SK-N-SH treated with all-trans-retinoic acid at 6 μM for 48 hours (cell line): ENCODE measurements around the gene FIGNL2.

Experiments
- ATAC-seq: fragments of 200-7000 bp; cut with Tn5 transposase; 3 replicates; pipeline ENCODE4 v1.9.1; 2020; ENCODE audit warnings: mild to moderate bottlenecking, moderate library complexity
- BACH2 ChIP-seq: fragments of 250-450 bp; sonication (Bioruptor Pico); IDR thresholded peaks from 2 replicates; pipeline ENCODE4 v1.9.0; 2021; ENCODE audit warnings: mild to moderate bottlenecking, borderline replicate concordance
- CSDC2 ChIP-seq: fragments of 250-450 bp; sonication (Bioruptor Pico); IDR thresholded peaks from 2 replicates; pipeline ENCODE4 v1.5.0; 2020; ENCODE audit warnings: mild to moderate bottlenecking, moderate library complexity
- ESRRG ChIP-seq: fragments of 250-450 bp; sonication (Bioruptor Pico); IDR thresholded peaks from 2 replicates; pipeline ENCODE4 v1.6.1; 2021; ENCODE audit warnings: mild to moderate bottlenecking
- GLIS3 ChIP-seq: fragments of 250-450 bp; sonication (Bioruptor Pico); IDR thresholded peaks from 2 replicates; pipeline ENCODE4 v1.5.0; 2020; ENCODE audit warnings: mild to moderate bottlenecking, moderate library complexity
- ISL1 ChIP-seq: fragments of 250-450 bp; sonication (Bioruptor Pico); IDR thresholded peaks from 2 replicates; pipeline ENCODE4 v2.1.2; 2022; ENCODE audit warnings: mild to moderate bottlenecking, moderate library complexity
- OSR1 ChIP-seq: fragments of 250-450 bp; sonication (Bioruptor Pico); IDR thresholded peaks from 2 replicates; pipeline ENCODE4 v1.8.0; 2022; ENCODE audit warnings: moderate library complexity, mild to moderate bottlenecking, inconsistent platforms
- PATZ1 ChIP-seq: fragments of 250-450 bp; sonication (Bioruptor Pico); IDR thresholded peaks from 2 replicates; pipeline ENCODE4 v1.8.0; 2020; ENCODE audit warnings: mild to moderate bottlenecking, moderate library complexity, borderline replicate concordance
- POU6F1 ChIP-seq: fragments of 250-450 bp; sonication (Bioruptor Pico); IDR thresholded peaks from 2 replicates; pipeline ENCODE4 v1.8.0; 2021; ENCODE audit warnings: low read depth, mild to moderate bottlenecking, moderate library complexity, borderline replicate concordance
- PPARA ChIP-seq: fragments of 250-450 bp; sonication (Bioruptor Pico); IDR thresholded peaks from 2 replicates; pipeline ENCODE4 v1.5.0; 2020; ENCODE audit warnings: mild to moderate bottlenecking, borderline replicate concordance
- RARB ChIP-seq: fragments of 250-450 bp; sonication (Bioruptor Pico); IDR thresholded peaks from 2 replicates; pipeline ENCODE4 v1.8.0; 2021; ENCODE audit warnings: mild to moderate bottlenecking, moderate library complexity
- SNAI2 ChIP-seq: fragments of 250-450 bp; sonication (Bioruptor Pico); IDR thresholded peaks from 2 replicates; pipeline ENCODE4 v1.5.0; 2020; ENCODE audit warnings: mild to moderate bottlenecking, moderate library complexity
- TOX ChIP-seq: fragments of 250-450 bp; sonication (Bioruptor Pico); IDR thresholded peaks from 2 replicates; pipeline ENCODE4 v1.8.0; 2021; ENCODE audit warnings: mild to moderate bottlenecking, moderate library complexity, borderline replicate concordance
- TSHZ2 ChIP-seq: fragments of 250-450 bp; sonication (Bioruptor Pico); IDR thresholded peaks from 2 replicates; pipeline ENCODE4 v1.5.0; 2020; ENCODE audit warnings: mild to moderate bottlenecking, moderate library complexity
- ZC3H10 ChIP-seq: fragments of 250-450 bp; sonication (Bioruptor Pico); IDR thresholded peaks from 2 replicates; pipeline ENCODE4 v1.5.1; 2021; ENCODE audit warnings: mild to moderate bottlenecking, moderate library complexity
- ZFP3 ChIP-seq: fragments of 250-450 bp; sonication (Bioruptor Pico); IDR thresholded peaks from 2 replicates; pipeline ENCODE4 v1.5.0; 2020; ENCODE audit warnings: mild to moderate bottlenecking, moderate library complexity
- ZFP30 ChIP-seq: fragments of 450-650 bp; formaldehyde crosslinking; IDR thresholded peaks from 2 replicates; pipeline ENCODE4 v1.5.0; 2022; ENCODE audit warnings: mild to moderate bottlenecking, moderate library complexity
- ZNF565 ChIP-seq: fragments of 450-650 bp; formaldehyde crosslinking; conservative IDR thresholded peaks from 2 replicates; pipeline ENCODE4 v1.5.0; 2020; ENCODE audit warnings: low read depth, mild to moderate bottlenecking, moderate library complexity
- ZNF70 ChIP-seq: fragments of 450-650 bp; formaldehyde crosslinking; IDR thresholded peaks from 2 replicates; pipeline ENCODE4 v1.5.0; 2020; ENCODE audit warnings: mild to moderate bottlenecking, moderate library complexity
- ZNF8 ChIP-seq: fragments of 450-650 bp; formaldehyde crosslinking; IDR thresholded peaks from 2 replicates; pipeline ENCODE4 v1.5.0; 2020; ENCODE audit warnings: mild to moderate bottlenecking, moderate library complexity
- TF ChIP-seq, protein P1 (sequence below): fragments of 250-450 bp; sonication (Bioruptor Pico); IDR thresholded peaks from 2 replicates; pipeline ENCODE4 v1.5.1; 2020; ENCODE audit warnings: low read depth, mild to moderate bottlenecking, moderate library complexity
- TF ChIP-seq, protein P2 (sequence below): fragments of 250-450 bp; sonication (Bioruptor Pico); IDR thresholded peaks from 2 replicates; pipeline ENCODE4 v1.5.1; 2021; ENCODE audit warnings: mild to moderate bottlenecking, moderate library complexity

The FIGNL2 gene

GRCh38 chr12:51866762-51867161 lies 18.2 kb upstream of the FIGNL2 start:
- TF ChIP-seq GLIS3 (CRISPR knock-in tag) (no peak), SNAI2 (CRISPR knock-in tag) (no peak), TSHZ2 (CRISPR knock-in tag) (no peak), ZNF565 (no peak), ZFP30 (CRISPR knock-in tag) (no peak), CSDC2 (CRISPR knock-in tag) (no peak), ISL1 (CRISPR knock-in tag) (no peak), RARB (CRISPR knock-in tag) (no peak), ZNF8 (CRISPR knock-in tag) (no peak), TOX (CRISPR knock-in tag) (no peak), POU6F1 (CRISPR knock-in tag) (no peak)
- ATAC-seq = no peak

DNA sequence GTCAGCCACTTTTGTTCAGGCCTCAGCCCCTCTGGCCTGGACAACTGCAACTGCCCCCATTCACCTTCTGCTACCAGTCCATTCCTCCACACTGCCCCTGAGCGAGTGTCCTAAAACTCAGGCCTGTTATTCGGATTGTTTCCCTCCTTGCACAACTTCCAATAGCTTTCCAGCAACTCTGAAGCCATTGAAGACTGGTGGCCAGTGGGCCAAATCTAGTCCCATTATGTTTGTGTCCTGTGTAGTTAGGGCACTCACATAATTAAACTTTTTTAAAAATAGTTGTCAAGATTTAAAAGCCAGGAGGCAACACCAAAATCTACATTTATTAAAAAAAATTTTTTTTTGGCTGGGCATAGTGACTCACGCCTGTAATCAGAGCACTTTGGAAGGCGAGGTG lies 17.8 kb upstream of the FIGNL2 start:
- no peak for ATAC-seq
- TF ChIP-seq ESRRG (no peak), ISL1 (CRISPR knock-in tag) (no peak), PPARA (CRISPR knock-in tag) (no peak), ZNF70 (CRISPR knock-in tag) (no peak), ZC3H10 (no peak), BACH2 (no peak), CSDC2 (CRISPR knock-in tag) (no peak), TSHZ2 (CRISPR knock-in tag) (no peak), ZFP3 (CRISPR knock-in tag) (no peak)
- TF ChIP-seq, protein P1, sequence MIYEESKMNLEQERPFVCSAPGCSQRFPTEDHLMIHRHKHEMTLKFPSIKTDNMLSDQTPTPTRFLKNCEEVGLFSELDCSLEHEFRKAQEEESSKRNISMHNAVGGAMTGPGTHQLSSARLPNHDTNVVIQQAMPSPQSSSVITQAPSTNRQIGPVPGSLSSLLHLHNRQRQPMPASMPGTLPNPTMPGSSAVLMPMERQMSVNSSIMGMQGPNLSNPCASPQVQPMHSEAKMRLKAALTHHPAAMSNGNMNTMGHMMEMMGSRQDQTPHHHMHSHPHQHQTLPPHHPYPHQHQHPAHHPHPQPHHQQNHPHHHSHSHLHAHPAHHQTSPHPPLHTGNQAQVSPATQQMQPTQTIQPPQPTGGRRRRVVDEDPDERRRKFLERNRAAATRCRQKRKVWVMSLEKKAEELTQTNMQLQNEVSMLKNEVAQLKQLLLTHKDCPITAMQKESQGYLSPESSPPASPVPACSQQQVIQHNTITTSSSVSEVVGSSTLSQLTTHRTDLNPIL (CRISPR knock-in tag) = no peak
- TF ChIP-seq, protein P2, sequence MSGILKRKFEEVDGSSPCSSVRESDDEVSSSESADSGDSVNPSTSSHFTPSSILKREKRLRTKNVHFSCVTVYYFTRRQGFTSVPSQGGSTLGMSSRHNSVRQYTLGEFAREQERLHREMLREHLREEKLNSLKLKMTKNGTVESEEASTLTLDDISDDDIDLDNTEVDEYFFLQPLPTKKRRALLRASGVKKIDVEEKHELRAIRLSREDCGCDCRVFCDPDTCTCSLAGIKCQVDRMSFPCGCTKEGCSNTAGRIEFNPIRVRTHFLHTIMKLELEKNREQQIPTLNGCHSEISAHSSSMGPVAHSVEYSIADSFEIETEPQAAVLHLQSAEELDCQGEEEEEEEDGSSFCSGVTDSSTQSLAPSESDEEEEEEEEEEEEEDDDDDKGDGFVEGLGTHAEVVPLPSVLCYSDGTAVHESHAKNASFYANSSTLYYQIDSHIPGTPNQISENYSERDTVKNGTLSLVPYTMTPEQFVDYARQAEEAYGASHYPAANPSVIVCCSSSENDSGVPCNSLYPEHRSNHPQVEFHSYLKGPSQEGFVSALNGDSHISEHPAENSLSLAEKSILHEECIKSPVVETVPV (CRISPR knock-in tag) = no peak

GRCh38 chr12:51865757-51866270 lies 17.3 kb upstream of the FIGNL2 start:
- no peak for ATAC-seq
- TF ChIP-seq ZNF565 (no peak), GLIS3 (CRISPR knock-in tag) (no peak), TSHZ2 (CRISPR knock-in tag) (no peak), ZC3H10 (no peak), ISL1 (CRISPR knock-in tag) (no peak), PATZ1 (CRISPR knock-in tag) (no peak), ZFP30 (CRISPR knock-in tag) (no peak), RARB (CRISPR knock-in tag) (no peak), OSR1 (CRISPR knock-in tag) (no peak)
- TF ChIP-seq, protein P2 (CRISPR knock-in tag) = no peak
